Breast epithelium (tissue), 4 donors: Measurements from ENCODE around the gene CHTF18. TPM values are rescaled to one million over a fixed set of nuclear protein-coding genes. Genes with fewer than 3 reads are reported as not detected.
"Not testable (repeated sequence)": the region's sequence is repeated elsewhere in the genome, so short reads cannot be mapped to it uniquely, and the experiment has no call there.

Source experiments
- DNase-seq, 2 donors: peaks; one replicate each; pipeline ENCODE4 v3.0.0-alpha.2; 2019; ENCODE audit warnings: low spot score in 2 of 2
- H3K27ac ChIP-seq, 2 donors: fragments of 200-600 bp; sonication (generic) in 1 of 2; one replicate each; pipeline ENCODE4 v1.5.1; 2016 to 2019; ENCODE audit warnings: mild to moderate bottlenecking in 1 of 2
- H3K27me3 ChIP-seq, 2 donors: fragments of 200-600 bp; sonication (generic) in 1 of 2; one replicate each; pipeline versions ENCODE4 v1.5.1 to v1.6.0; 2017 to 2019; ENCODE audit warnings: control low read depth in 1 of 2, mild to moderate bottlenecking in 1 of 2
- H3K36me3 ChIP-seq: fragments of 200-600 bp; one replicate; pipeline ENCODE4 v1.5.1; 2019
- H3K4me1 ChIP-seq, 2 donors: fragments of 200-600 bp; sonication (generic); one replicate each; pipeline ENCODE4 v1.5.1; 2016 to 2019; ENCODE audit warnings: control low read depth in 1 of 2
- H3K4me3 ChIP-seq, 3 donors: fragments of 200-600 bp; sonication (generic); 1 replicate in 2 of 3; 2 replicates in 1 of 3; pipeline ENCODE4 v1.5.1; 2016 to 2019; ENCODE audit warnings: mild to moderate bottlenecking in 3 of 3, moderate library complexity in 2 of 3
- H3K9me3 ChIP-seq, 2 donors: fragments of 200-600 bp; sonication (generic) in 1 of 2; one replicate each; pipeline ENCODE4 v1.5.1; 2016 to 2019; ENCODE audit warnings: control low read depth in 1 of 2
- POLR2A ChIP-seq: fragments of 450-650 bp; IDR thresholded peaks from one replicate; pipeline ENCODE4 v1.6.1; 2016; ENCODE audit warnings: antibody characterized with exemption, mild to moderate bottlenecking, moderate library complexity
- POLR2AphosphoS5 ChIP-seq, 3 donors: sonication (generic); formaldehyde crosslinking; IDR thresholded peaks; one replicate each; pipeline ENCODE4 v1.6.1; 2017; ENCODE audit warnings: antibody characterized with exemption in 3 of 3
- intact Hi-C: fragments of 100-400 bp; cut with DNase I; formaldehyde crosslinking; loops from one replicate; pipeline ENCODE4 v1.15.1; 2023; ENCODE audit warnings: low total_unique reads
- total RNA-seq, 3 donors: library from RNA; depleted of rRNA; stranded (reverse); fragments of >200 nt; gene quantifications; one replicate each; pipeline ENCODE4 v1.1.0, GENCODE V29; 2016
- TF ChIP-seq, protein P1 (sequence below), 3 donors: fragments of 450-650 bp; IDR thresholded peaks; one replicate each; pipeline ENCODE4 v1.5.1; 2016 to 2017; ENCODE audit warnings: antibody characterized with exemption in 3 of 3, mild to moderate bottlenecking in 3 of 3, moderate library complexity in 3 of 3

The CHTF18 gene
- total RNA-seq, 3 donors from 2014 or later: 12.6 to 15.5 (median 13.1) TPM

DNA sequence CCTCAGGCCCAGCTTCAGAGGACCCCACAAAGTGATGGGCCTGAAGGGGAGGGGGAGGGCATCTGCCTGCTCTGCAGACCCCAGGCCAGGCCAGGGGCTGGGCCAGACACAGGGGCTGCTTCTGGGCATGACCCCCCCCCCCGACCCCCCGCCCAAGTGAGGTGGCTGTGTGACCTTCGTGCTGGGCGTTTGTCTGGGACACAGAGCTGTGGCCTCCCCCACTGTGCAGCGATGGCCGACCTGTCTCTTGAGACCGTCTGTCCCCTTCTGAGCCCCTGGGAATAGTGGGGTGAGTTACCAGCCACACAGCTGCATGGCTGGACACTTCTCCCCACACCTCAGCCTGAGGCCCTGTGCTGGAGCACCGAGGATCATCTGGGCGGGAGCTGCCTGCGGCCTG is 47.0 kb downstream of the CHTF18 start:
- Histone ChIP-seq H3K36me3 (no peaks in the 10 kb centered on the region), H3K9me3 (peaks cover 37 to 38% of the 10 kb centered on the region in 2 donors), H3K4me3 (no peak overlapping the region), H3K4me1 (no peaks in the 10 kb centered on the region), H3K27me3 (peaks cover 0 to 50% of the 10 kb centered on the region in 2 donors), H3K27ac (no peak overlapping the region)
- intact Hi-C loops: no loop called here
- TF ChIP-seq, protein P1, sequence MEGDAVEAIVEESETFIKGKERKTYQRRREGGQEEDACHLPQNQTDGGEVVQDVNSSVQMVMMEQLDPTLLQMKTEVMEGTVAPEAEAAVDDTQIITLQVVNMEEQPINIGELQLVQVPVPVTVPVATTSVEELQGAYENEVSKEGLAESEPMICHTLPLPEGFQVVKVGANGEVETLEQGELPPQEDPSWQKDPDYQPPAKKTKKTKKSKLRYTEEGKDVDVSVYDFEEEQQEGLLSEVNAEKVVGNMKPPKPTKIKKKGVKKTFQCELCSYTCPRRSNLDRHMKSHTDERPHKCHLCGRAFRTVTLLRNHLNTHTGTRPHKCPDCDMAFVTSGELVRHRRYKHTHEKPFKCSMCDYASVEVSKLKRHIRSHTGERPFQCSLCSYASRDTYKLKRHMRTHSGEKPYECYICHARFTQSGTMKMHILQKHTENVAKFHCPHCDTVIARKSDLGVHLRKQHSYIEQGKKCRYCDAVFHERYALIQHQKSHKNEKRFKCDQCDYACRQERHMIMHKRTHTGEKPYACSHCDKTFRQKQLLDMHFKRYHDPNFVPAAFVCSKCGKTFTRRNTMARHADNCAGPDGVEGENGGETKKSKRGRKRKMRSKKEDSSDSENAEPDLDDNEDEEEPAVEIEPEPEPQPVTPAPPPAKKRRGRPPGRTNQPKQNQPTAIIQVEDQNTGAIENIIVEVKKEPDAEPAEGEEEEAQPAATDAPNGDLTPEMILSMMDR (IDR thresholded peaks at IDR 0.05): no peak
- no peak for TF ChIP-seq POLR2AphosphoS5 (IDR thresholded peaks at IDR 0.05)
- TF ChIP-seq POLR2A: no peak
- no peak for DNase-seq

DNA sequence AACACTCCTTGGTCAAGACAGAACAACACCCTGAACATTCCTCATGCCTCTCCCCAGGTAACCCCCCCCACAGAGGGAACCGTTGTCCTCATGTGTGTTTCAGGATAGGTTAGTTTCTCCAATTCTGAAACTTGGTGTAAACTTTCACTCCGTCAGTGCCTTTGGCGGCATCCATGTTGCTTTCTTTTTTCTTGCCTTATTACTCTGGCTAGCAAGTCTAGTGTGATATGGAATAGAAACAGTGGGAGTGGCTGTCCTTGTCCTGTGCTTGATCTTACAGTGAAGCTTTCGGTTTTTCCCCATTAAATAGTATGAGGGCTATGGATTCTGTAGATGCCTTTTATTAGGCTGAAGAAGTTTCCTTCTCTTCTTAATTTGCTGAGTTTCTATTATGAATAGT is 47.8 kb downstream of the CHTF18 start:
- intact Hi-C loops: no loop called here
- TF ChIP-seq, protein P1 (IDR thresholded peaks at IDR 0.05): no peak
- TF ChIP-seq POLR2A (no peak), POLR2AphosphoS5 (IDR thresholded peaks at IDR 0.05) (no peak)
- no peak for DNase-seq
- no peak overlapping the region for H3K4me3 ChIP-seq
- peaks cover 37 to 38% of the 10 kb centered on the region in 2 donors for H3K9me3 ChIP-seq
- H3K27ac ChIP-seq: no peak overlapping the region
- H3K4me1 ChIP-seq: no peaks in the 10 kb centered on the region
- H3K36me3 ChIP-seq: no peaks in the 10 kb centered on the region
- H3K27me3 ChIP-seq: peaks cover 0 to 57% of the 10 kb centered on the region in 2 donors

GRCh38 chr16:836822-837221 is 48.4 kb downstream of the CHTF18 start:
- peaks cover 0 to 58% of the 10 kb centered on the region in 2 donors for H3K27me3 ChIP-seq
- H3K4me3 ChIP-seq, DNase-seq, H3K27ac ChIP-seq, intact Hi-C loops, H3K4me1 ChIP-seq, H3K36me3 ChIP-seq: not testable (repeated sequence)
- peaks cover 37 to 38% of the 10 kb centered on the region in 2 donors for H3K9me3 ChIP-seq

DNA sequence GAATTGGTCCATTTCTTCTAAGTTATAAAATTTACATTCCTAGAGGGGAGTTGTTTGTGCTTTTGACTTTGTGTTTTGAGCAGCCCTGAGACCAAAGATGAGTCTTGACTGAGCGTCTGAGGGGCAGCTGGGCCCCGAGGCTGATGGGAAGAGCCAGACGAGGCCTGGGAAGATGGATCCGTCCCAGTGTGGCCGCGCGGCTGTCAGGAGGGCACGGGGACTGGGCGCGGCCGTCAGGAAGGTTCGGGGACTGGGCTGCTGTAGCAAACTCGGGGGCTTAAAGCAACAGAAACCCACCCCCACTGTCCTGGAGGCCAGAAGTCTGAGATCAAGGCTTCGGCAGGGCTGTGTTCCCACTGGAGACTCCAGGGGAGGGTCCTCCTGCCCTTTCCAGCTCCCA is 50.3 kb downstream of the CHTF18 start:
- H3K27me3 ChIP-seq: peaks cover 0 to 43% of the 10 kb centered on the region in 2 donors
- no peak overlapping the region for H3K4me3 ChIP-seq
- no peaks in the 10 kb centered on the region for H3K36me3 ChIP-seq
- DNase-seq: no peak
- H3K4me1 ChIP-seq: no peaks in the 10 kb centered on the region
- intact Hi-C loops: no loop called here
- no peak for TF ChIP-seq POLR2AphosphoS5 (IDR thresholded peaks at IDR 0.05)
- TF ChIP-seq POLR2A: no peak
- TF ChIP-seq, protein P1 (IDR thresholded peaks at IDR 0.05): no peak
- no peak overlapping the region for H3K27ac ChIP-seq
- H3K9me3 ChIP-seq: peaks cover 34 to 36% of the 10 kb centered on the region in 2 donors

GRCh38 chr16:839643-840408 is 51.4 kb downstream of the CHTF18 start:
- DNase-seq: no peak
- H3K27ac ChIP-seq: no peak overlapping the region
- H3K4me1 ChIP-seq: no peaks in the 10 kb centered on the region
- no peak overlapping the region for H3K4me3 ChIP-seq
- intact Hi-C loops: no loop called here
- peaks cover 0 to 42% of the 10 kb centered on the region in 2 donors for H3K27me3 ChIP-seq
- TF ChIP-seq POLR2AphosphoS5 (IDR thresholded peaks at IDR 0.05) (no peak), POLR2A (no peak)
- TF ChIP-seq, protein P1 (IDR thresholded peaks at IDR 0.05): no peak
- peaks cover 25 to 28% of the 10 kb centered on the region in 2 donors for H3K9me3 ChIP-seq
- no peaks in the 10 kb centered on the region for H3K36me3 ChIP-seq
